HG03045 (cell line): ENCODE results near the gene KRT73.

Experiments
- ATAC-seq: cut with Tn5 transposase; IDR thresholded peaks from one replicate; pipeline ENCODE4 v1.9.1; 2021; ENCODE audit warnings: mild to moderate bottlenecking, moderate library complexity; ENCODE audit not compliant: unreplicated experiment

Gene KRT73

DNA sequence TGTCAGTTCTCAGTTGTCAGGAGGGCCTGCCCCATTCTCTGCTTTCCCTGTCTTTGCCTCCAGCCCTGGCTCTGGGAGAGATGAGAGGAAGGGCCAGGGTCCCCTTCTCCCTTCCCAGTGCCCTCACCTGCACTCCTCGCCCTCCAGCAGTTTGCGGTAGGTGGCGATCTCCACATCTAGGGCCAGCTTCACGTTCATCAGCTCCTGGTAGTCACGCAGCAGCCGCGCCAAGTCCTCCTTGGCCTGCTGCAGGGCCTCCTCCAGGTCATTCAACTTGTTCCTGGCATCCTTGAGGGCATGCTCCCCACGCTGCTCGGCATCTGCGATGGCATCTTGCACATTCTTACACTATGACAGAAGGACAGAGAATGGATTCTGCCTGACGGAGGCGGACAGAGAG is 28.3 kb upstream of the KRT73 start:
- ATAC-seq, result no peak

DNA sequence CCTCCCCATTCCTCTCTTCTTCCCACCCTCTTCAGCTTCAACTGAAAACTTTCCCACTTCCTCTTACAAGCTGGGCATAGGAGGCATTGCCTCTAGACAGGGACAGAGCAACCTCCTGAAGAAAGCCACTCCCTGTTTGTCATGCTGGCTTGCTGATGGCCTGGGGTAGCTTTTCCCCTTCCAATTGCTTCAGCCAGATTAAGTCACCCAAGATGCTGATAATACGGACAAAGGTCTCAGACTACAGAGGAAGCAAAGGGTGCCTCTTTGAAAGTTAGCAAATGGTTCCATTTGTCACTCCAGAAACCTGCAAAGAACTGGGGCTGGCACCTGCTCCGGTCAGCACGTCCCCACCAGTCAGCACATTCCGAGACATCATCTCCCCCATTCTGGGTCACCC is 27.6 kb upstream of the KRT73 start:
- ATAC-seq, result no peak

DNA sequence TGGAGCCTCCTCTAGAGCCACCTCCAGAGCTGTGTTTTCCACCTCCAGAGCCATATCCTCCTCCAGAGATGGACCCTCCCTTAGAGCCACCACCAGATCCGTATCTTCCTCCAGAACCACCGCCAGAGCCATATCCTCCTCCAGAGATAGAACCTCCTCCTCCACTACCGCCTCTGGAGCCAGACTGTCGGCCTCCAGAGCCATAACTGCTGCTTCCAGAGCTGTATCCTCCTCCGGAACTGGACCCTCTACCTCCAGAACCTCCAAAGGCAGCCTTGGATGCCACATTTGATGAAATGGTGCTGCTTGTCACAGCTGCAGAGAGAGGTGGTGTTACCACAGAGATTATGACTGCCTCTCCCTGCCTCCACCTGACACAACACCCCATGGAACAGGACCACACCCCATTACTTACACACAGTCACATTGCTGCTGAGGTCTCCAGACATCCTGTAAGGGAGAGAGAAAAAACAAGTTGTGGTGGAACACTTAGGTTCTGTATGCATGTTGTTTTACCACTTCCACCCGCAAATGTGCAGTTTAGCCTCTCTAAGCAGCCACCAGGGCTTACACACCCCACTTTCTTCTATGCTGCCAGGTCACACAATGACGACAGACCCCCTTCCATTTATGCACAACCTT is 26.9 kb upstream of the KRT73 start:
- no peak for ATAC-seq

DNA sequence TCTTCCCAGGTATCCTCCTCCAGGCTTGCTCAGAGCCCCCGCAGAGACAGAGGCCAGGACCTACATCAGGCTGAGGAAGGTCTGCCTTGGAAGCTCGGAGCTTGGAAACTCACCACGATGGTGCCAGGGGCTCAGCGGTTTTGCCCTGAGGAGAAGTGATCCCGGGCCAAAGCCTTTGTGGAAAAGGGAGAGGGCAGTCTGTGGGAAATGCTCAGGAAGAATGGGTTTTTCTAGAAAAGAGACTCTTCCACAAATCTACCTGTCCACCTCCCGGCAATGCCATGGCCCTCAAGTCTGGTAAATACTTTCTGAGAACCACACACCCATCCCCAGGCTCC is 25.7 kb upstream of the KRT73 start:
- no peak for ATAC-seq

DNA sequence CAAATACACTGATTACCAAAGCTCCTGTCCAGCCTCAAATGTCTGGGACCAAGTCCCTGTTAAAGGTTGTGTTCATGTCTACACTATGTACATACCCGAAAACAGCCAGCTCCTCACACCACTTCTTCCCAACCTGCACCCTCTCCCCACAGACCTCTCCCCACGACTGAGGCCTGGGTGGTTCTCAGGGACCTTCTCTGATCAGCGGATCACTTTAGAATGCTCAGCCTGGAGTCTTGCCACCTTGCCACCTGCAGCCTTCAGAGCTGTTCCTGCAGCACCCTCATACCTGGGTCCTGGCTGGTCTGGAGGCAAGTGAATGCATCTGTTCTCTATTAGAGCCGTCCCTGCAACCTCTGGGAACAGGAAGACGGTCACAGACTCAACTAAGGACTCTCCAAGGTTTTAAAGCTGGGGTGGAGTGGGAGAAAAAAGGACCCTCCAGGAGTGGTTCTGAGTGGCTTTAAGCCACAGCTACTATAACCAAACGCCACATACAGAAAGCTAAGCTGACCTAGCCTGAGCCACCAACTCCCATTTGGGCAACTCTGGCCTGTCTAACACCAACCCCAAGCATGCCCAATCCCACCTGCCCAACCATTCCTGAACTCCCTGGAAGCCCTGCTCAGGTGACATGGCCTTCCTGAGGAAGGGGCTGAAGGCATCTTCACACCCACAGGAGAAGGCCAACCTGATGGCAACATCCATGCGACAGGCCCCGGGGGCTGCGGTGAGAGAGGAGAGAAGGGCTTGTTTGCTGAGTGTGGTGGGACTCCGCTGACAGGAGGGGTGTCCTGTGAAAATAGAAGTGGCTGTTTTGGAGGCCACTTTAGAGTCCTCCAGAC is 25.1 kb upstream of the KRT73 start:
- ATAC-seq, result no peak

DNA sequence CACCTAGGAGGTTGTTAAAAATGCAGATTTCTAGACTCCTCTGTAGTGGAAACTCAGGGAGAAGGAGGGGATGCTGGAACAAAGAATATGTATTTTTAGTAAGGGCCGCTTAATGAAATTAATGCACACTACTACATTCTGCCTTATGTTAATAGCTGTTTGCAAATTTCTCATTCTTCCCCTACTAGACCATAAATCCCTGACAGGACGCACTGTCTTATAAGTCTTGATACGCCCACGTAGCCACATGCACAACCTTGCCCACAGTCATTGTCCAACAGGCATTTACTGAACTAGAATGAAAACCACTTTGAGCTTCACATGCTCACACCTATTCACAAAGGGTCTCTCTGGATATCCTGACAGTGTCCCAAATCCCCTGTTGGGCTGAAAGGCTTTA is 23.1 kb upstream of the KRT73 start:
- no peak for ATAC-seq

DNA sequence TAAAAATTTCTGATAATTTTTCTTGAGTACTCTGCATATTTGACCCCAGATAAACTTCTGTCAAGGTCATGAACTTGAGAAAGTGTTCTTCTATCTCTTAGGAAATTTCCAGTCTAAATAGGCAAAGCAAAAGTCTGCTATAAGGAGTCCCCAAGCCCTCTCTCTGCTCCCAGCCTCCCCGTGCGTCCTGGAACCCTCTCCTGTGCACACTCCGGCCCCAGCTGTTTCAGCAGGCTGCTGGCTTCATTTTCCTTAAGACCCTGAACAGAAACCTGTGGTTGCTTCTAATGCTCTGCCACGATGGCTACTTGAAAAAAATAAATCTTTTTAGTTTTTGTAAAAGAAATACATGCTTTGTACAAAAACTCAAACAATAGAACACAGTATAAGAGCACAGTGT is 18.9 kb upstream of the KRT73 start:
- ATAC-seq, result no peak

DNA sequence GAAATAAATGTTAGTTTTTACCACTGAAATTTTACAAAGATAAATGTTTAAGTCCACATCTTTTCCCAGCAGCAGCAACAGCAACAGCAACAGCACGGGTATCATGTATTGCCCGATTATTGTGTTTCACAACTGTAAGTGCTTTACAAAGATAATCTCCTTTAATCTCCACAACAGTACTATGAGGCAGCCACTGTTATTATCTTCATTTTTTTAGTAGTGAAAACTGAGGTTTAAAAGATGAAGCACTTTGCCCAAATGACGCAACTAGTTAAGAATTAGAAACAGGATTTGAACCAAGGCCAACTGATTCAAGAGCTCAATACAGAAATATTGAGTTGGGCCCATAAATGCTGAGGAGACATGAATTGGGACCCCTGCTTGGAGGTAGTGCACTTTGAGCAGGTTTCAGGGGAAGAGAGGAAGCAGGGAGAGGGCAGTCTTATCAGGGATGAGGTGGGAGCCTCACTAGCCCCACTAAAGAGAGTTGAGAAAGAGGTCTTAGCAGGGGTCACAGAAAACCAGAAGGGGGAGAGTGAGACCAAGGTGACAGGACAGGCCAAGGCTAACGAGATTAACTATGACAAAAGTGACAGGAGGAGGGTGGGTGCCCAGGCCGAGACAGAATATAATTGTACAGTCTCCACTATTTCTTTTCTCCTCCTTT is 18.4 kb upstream of the KRT73 start:
- ATAC-seq, result no peak

DNA sequence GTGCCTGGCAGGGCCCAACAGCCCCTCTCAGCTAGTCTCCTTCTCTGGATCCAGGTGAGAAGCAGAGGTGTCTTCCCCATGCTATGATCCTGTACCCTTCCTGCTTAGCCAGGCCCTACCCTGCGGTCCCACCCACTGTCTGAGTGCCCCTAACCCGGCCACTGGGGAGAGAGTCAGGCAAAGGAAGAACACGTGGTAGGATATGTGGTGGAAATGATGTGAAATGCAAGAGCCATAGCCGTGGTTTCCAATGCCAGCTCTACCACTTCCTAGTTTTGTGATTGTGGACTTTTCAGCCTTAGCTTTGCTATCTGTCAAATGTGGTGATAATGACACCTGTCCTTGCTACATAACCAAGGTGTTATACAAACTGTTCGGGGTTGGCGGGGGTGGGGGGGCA is 17.8 kb upstream of the KRT73 start:
- ATAC-seq, result no peak

DNA sequence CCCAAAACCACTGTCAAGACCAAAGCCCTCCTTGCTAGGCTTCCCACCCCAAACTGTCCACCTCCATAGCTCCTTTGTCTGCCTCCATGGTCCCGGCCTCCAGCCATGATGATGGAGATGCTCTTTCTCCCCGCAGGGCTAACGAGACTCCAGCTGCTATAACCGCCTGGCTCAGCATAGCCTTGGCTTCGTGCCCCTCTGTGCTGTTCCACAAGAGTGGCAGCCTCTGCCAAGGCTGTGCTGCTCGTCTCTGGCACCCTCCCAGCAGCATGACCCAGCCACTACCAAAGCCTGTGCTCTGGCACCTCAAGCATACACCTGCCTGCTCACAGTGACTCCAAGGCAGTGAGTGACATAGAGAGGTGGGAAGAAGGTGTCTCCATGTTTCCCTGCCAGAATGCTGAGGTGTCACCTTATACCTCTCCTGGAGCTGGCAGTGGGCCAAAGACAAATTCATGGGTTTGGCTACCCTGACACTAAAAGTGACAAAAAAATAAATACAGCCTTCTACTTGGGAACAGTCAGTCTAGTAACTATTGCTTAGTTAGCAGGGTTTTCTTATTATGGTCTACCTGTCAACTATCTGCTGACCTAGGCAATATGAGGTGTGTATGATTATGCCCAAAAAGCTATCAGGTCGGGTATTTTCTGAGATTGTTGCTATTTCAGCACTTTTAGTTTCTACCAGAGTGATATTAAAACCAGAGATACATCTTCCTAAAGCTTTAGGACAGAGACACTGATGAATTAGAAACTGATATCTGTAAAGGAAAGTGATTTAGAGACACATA is 16.1 kb upstream of the KRT73 start:
- ATAC-seq, result no peak

DNA sequence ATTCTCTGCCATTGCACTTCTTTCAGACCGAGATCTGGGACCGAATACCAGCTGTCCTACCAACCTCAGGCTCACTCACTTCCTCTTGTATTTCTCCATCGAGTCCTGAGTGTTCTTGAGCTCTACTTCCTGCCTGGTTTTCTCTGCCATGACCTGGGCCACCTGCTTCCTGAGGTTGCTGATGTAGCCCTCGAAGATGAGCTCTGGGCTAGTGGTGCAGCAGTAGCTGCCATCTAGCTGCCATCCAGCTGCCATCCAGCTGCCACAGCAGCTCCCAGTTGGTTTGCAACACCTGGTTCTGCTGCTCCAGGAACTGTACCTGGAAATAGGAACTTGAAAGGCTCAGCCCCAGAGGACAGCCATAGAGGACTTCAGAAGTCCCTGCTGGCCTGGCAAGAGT is 15.0 kb upstream of the KRT73 start:
- ATAC-seq, result no peak

DNA sequence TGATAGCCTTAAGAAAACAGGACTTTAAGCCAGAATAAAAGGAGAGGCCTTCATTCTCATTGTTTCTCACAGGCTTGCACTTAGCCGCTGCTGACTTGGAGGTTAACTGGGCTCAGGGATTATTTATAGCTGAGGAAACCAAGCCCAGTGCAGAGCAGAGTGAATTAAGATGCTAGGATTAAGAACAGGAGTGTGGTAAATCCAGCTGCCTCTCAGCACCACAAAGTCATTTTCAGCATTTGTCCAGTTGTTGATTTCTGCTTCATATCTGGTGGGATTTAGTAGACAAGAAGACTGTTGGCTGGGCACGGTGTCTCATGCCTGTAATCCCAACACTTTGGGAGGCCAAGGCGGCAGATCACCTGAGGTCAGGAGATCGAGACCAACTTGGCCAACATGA is 14.3 kb upstream of the KRT73 start:
- no peak for ATAC-seq

DNA sequence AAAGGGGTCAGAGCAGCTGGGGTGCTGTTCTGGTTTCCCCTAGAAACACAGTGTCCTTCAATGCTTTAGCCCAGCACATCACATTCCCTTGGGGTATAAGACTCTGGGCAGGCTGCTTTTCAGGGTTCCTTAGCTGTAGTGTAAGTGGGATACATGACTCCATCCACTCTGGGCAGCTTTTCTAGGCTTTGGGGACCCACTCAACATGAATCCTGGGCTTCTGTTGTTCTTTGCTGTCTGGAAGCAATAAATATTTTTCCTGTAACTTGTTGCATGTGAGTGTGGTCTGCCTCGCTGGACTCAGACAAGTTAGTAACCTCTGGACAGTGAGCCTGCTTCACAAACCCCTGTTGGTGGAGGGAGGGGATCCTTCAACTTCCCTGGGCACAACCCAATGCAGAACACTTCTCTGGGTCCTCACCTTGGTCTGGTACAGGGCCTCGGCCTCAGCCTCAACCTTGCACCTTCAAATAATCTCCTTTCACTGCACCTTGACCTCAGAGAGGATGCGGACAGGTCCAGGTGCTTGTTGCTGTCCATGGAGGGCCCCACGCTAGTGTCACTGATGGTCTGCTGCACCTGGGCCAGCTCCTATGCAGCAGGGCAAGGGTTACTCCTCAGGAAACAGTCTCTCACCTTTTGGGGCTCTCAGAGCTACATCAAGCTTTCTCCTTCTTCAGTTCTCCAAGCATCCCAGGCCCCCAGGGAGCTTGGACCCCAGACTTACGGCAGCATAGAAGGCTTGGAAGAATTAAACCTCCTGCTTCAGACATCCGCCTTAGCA is 13.5 kb upstream of the KRT73 start:
- ATAC-seq, result no peak

DNA sequence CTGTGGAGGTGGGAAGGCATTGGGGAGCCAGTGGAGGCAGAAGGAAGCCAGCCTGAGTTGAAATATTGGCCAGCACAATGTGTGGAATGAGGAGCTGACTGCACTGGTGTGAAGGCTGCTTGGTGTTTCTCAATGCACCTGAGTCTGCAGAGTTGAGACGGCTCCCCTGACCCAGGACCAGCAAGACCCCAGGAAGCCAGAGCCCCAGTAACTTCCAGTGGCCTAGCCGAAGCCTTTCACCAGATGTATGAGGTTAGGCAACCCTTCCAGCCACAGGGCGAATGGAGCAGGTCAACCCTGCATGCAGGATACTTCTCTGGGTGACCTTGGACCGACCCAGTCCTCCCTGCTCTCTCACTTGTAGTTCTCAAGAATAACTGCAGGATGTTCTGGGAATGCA is 12.9 kb upstream of the KRT73 start:
- no peak for ATAC-seq

DNA sequence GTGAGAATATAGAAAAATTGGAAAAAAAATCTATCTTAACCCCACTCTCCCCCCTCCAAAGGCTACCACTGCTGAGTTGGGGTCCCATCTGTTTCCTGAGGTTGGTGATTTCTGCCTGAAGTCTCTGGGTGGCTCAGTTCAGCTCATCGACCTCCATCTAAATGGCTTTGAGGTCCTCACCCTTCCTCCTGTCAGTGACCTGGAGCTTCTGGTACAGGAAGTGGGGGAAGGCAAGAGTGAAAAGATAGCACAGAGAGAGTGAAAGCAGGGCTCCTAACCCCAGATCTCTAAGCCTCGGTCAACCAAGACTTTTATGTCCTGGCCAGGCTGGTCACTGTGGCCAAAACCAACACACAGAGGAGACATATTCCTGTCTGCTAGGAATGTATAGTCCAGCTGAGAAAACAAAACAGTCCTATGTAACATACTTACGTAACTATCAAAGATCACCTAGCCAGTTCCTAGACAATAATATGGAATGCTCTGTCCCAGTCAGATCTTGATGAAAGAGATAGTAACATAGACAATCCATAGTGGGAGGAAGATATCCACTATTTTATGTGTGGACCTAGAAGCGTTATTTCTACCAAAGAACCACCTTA is 12.3 kb upstream of the KRT73 start:
- ATAC-seq, result no peak

DNA sequence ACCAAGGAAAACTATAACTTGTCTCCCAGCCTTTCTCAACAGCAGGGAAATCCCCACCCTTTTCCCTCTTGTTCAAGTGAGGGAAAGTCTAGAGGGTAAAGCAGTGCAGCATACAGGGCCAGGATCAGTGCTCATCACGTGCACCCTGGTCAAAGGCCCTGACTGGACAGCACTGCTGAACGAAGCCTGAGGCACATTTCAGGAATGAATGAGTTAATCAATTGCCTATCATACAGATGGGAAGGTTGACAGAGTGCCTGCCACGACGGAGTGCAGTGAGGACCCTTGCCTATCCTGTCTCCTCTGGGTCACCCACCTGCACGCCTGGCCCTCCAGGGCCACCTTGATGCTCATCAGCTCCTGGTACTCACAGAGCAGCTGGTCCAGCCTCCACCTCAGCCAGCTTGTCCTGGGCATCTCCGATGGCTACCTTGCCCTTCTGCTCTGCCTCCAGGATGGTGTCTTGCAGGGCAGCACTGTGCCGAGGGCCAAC is 11.7 kb upstream of the KRT73 start:
- ATAC-seq, result no peak

DNA sequence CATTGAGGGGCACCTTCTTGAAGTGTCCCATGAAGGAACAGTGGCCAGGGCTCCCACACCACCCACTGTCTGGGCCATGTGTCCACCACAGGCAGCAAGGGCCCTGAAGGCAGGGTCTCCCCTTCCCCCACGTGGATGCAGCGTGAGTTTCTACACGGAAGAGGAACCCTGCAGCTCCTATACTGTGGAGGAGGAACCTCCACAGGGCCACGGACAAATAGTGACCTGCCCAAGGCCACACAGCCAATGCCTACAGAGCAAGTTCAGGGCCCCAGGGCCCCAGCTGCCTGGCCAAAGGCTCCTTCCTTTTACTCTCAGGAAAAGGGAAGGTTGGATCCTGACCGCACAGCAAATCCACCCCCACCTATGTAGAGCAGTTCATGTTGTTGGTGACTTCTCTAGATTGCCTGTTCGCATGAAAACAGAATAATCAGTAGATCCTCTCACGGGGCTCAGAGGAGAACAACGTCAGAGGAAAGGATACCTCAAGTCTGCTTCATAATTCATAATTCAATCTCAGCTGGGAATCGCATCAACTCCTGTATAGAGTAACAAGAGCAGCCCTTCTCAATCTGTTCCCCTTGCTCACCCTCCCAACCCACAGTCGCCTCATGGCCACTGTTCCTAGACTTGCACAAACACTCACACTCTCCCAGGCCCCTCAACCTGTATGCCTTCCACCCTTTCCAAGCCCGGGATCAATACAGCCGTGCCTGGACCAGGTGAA is 11.1 kb upstream of the KRT73 start:
- no peak for ATAC-seq

DNA sequence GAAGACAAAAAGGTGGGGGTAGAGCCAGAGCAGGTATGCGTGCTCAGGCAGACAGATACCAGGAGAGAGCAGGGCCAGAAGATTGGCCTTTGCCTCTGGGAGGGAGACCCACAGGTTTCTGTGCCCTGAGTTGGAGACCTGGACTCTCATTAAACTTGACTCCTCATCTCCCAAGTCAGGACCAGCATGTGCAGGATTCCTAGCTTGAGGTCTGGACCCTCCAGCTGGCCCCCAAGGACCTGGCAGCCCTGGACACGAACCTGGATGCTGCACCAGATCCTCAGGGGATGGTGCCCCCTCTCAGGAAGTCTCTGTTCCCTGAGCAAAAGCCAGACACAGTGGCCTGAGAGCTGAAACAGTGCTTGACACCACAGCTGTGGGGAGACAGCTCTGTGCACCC is 10.5 kb upstream of the KRT73 start:
- ATAC-seq, result no peak

DNA sequence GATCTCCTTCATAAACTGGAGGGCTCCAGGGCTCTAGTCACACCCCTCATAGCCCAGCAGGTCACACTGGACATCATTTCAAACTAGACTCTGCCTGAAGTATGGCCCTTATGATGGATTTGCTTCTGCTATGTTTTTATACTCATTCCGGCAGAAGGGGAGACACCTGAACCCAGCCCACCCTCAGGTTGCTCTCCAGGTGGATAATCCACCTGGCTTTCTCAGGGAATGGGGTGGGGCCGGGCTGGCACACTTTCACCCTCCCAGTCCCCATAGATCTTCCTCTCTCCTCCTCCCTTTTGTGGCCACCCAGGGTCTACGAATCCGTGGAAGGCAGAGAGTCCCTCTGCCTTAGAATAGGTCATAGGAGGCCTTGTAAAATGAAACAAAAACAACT is 9.8 kb upstream of the KRT73 start:
- ATAC-seq, result no peak
